ENCODE data around the gene ZC3H18. TPM values are rescaled to one million over a fixed set of nuclear protein-coding genes. Genes with fewer than 3 reads are reported as not detected.
A peak's percentile ranks its signal among the peaks of the same experiment; 100 is the strongest.

ZC3H18 gene
- total RNA-seq, 1 experiment from 2014 or later: 61.8 TPM

GRCh38 chr16:88532434-88533241 lies 37.6 kb upstream of the ZC3H18 start:
- Mint-ChIP-seq H3K4me3 (peak overlapping the region; percentile 30), H3K27ac (no peak overlapping the region), H3K36me3 (peaks cover 6% of the 10 kb centered on the region; the same call in 1 of the 2 replicates), H3K4me1 (peaks cover 9% of the 10 kb centered on the region; the same call in 1 of the 2 replicates), H3K27me3 (ENCODE audit: low read depth) (no peaks in the 10 kb centered on the region), H3K9me3 (no peaks in the 10 kb centered on the region)
- CTCF ChIA-PET: interaction anchor here (0.6 to 2.7 kb wide), 7 partner anchors 23 to 501 kb away, joined by 3 to 21 read pairs (median 3); partner anchors contain the start of gene ZFPM1
- no peak for ATAC-seq
- no peak for DNase-seq (ENCODE audit: low spot score)
- TF ChIP-seq RORB (CRISPR knock-in tag; IDR thresholded peaks at IDR 0.05): no peak
- no peak for TF ChIP-seq CREM (CRISPR knock-in tag; IDR thresholded peaks at IDR 0.05)
- TF ChIP-seq ZNF138 (CRISPR knock-in tag; conservative IDR thresholded peaks at IDR 0.05): no peak
- no peak for TF ChIP-seq ZNF416 (CRISPR knock-in tag; IDR thresholded peaks at IDR 0.05)
- TF ChIP-seq GABPB1 (CRISPR knock-in tag; IDR thresholded peaks at IDR 0.05): no peak
- TF ChIP-seq ZNF121 (CRISPR knock-in tag; IDR thresholded peaks at IDR 0.05): no peak
- POLR2A ChIA-PET: interaction anchor here (1.1 kb wide), 1 partner anchor 28 kb away, joined by 3 read pairs; no protein-coding TSS in a partner anchor

DNA sequence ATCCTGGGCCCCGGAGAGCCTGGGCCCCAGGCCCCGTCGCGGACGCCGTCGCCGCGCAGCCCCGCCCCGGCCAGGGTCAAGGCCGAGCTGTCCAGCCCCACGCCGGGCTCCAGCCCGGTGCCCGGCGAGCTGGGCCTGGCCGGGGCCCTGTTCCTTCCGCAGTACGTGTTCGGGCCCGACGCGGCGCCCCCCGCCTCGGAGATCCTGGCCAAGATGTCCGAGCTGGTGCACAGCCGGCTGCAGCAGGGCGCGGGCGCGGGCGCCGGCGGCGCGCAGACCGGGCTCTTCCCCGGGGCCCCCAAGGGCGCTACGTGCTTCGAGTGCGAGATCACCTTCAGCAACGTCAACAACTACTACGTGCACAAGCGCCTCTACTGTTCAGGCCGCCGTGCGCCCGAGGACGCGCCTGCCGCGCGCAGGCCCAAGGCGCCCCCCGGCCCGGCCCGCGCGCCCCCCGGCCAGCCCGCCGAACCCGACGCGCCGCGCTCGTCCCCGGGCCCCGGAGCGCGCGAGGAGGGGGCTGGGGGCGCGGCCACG lies 36.8 kb upstream of the ZC3H18 start:
- peak; percentile 41 for DNase-seq (ENCODE audit: low spot score)
- H3K36me3 Mint-ChIP-seq: peaks cover 6% of the 10 kb centered on the region; the same call in 1 of the 2 replicates
- no peak overlapping the region for H3K4me3 Mint-ChIP-seq
- no peak for TF ChIP-seq ZNF512 (CRISPR knock-in tag; IDR thresholded peaks at IDR 0.05; ENCODE audit: borderline replicate concordance)
- no peak for TF ChIP-seq ZNF121 (CRISPR knock-in tag; IDR thresholded peaks at IDR 0.05)
- TF ChIP-seq FOXK1 (CRISPR knock-in tag; IDR thresholded peaks at IDR 0.05): 0 out of 2 replicates have a peak, but pooled peaks have one; percentile 4
- TF ChIP-seq CREM (CRISPR knock-in tag; IDR thresholded peaks at IDR 0.05): no peak
- no peak for TF ChIP-seq AFF4 (CRISPR knock-in tag; IDR thresholded peaks at IDR 0.05; ENCODE audit: borderline replicate concordance)
- TF ChIP-seq TEAD4 (CRISPR knock-in tag; IDR thresholded peaks at IDR 0.05): no peak
- TF ChIP-seq HMGXB4 (CRISPR knock-in tag; IDR thresholded peaks at IDR 0.05): peak; percentile 25; the same call in 1 of the 2 replicates
- TF ChIP-seq ZNF263 (CRISPR knock-in tag; IDR thresholded peaks at IDR 0.05; ENCODE audit: low read depth): no peak
- TF ChIP-seq, protein P1, sequence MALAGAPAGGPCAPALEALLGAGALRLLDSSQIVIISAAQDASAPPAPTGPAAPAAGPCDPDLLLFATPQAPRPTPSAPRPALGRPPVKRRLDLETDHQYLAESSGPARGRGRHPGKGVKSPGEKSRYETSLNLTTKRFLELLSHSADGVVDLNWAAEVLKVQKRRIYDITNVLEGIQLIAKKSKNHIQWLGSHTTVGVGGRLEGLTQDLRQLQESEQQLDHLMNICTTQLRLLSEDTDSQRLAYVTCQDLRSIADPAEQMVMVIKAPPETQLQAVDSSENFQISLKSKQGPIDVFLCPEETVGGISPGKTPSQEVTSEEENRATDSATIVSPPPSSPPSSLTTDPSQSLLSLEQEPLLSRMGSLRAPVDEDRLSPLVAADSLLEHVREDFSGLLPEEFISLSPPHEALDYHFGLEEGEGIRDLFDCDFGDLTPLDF (CRISPR knock-in tag; IDR thresholded peaks at IDR 0.05): no peak
- TF ChIP-seq, protein P2, sequence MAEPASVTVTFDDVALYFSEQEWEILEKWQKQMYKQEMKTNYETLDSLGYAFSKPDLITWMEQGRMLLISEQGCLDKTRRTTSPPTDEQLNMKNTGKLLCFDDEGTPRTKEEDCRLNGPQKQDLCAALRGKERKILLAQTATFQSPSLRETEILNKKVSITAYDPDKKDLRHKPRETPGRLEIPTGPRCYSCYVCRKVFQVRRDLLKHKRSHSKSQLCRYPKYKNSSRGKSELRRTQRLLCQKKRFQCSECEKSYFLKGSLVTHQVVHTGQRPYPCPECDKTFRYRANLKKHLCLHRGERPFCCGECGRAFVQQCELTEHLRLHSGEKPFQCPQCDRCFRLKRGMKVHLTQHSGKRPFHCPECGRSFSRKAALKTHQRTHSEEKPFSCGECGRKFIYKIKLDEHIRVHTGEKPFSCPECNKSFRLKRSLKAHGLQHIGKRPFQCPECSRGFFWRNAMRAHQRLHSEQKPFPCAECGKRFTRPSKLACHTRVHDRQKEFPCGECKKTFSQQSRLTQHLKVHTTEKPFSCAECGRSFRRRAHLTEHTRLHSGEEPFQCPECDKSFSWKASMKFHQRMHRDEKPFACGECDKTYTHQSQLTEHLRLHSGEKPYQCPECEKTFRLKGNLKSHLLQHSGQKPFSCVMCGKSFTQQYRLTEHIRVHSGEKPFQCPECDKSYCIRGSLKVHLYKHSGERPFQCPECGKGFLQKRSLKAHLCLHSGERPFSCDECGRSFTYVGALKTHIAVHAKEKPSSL (CRISPR knock-in tag; conservative IDR thresholded peaks at IDR 0.05): no peak
- no peak for TF ChIP-seq ETV6 (CRISPR knock-in tag; IDR thresholded peaks at IDR 0.05)
- 0 out of 2 replicates have a peak, but pooled peaks have one; percentile 2 for TF ChIP-seq ZNF423 (CRISPR knock-in tag; IDR thresholded peaks at IDR 0.05)
- TF ChIP-seq E2F4 (CRISPR knock-in tag; IDR thresholded peaks at IDR 0.05; ENCODE audit: borderline replicate concordance, low read depth): no peak
- no peak for TF ChIP-seq GABPB1 (CRISPR knock-in tag; IDR thresholded peaks at IDR 0.05)
- no peak for TF ChIP-seq TCF7 (CRISPR knock-in tag; IDR thresholded peaks at IDR 0.05; ENCODE audit: low read depth)

More for the DNA sequence above, 36.8 kb upstream of the ZC3H18 start:
- Mint-ChIP-seq H3K4me1 (peaks cover 9% of the 10 kb centered on the region; the same call in 1 of the 2 replicates), H3K27ac (no peak overlapping the region), H3K27me3 (ENCODE audit: low read depth) (0 out of 2 replicates have a peak, but pooled peaks cover 1% of the 10 kb centered on the region), H3K9me3 (no peaks in the 10 kb centered on the region)
- ChIA-PET POLR2A (interaction anchor here (1.1 kb wide), 1 partner anchor 27 kb away, joined by 3 read pairs; no protein-coding TSS in a partner anchor), CTCF (interaction anchor here (0.8 to 2.7 kb wide), 8 partner anchors 25 to 126 kb away, joined by 3 to 21 read pairs (median 4); partner anchors contain the start of gene ZFPM1)
- ATAC-seq: peak; percentile 23

Measured in WTC11 (cell line).